Gastroesophageal sphincter (tissue), 4 donors: ENCODE results near the gene METAP1D. TPM values are rescaled to one million over a fixed set of nuclear protein-coding genes. Genes with fewer than 3 reads are reported as not detected.

Source experiments
- ATAC-seq: fragments of 150-250 bp; one replicate; pipeline ENCODE4 v1.9.1; 2016; ENCODE audit warnings: mild to moderate bottlenecking, moderate library complexity
- H3K27ac ChIP-seq, 4 donors: fragments of 200-600 bp; sonication (generic) in 3 of 4; 1 replicate in 3 of 4; 2 replicates in 1 of 4; pipeline ENCODE4 v1.5.1; 2016 to 2019
- H3K27me3 ChIP-seq: fragments of 200-600 bp; sonication (generic); one replicate; pipeline ENCODE4 v1.5.1; 2019
- H3K36me3 ChIP-seq, 2 donors: fragments of 200-600 bp; sonication (generic); one replicate each; pipeline ENCODE4 v1.5.1; 2019; ENCODE audit warnings: control low read depth in 1 of 2
- H3K4me1 ChIP-seq, 3 donors: fragments of 200-600 bp; sonication (generic); 1 replicate in 2 of 3; 2 replicates in 1 of 3; pipeline ENCODE4 v1.5.1; 2016 to 2019; ENCODE audit warnings: control low read depth in 2 of 3
- H3K4me3 ChIP-seq, 2 donors: fragments of 200-600 bp; sonication (generic); one replicate each; pipeline ENCODE4 v1.5.1; 2019; ENCODE audit warnings: mild to moderate bottlenecking in 1 of 2, moderate library complexity in 1 of 2
- H3K9me3 ChIP-seq, 3 donors: fragments of 200-600 bp; sonication (generic); one replicate each; pipeline ENCODE4 v1.5.1; 2017 to 2019; ENCODE audit warnings: control low read depth in 2 of 3
- EP300 ChIP-seq: sonication (generic); formaldehyde crosslinking; IDR thresholded peaks from one replicate; pipeline ENCODE4 v1.6.1; 2017; ENCODE audit warnings: antibody characterized with exemption, mild to moderate bottlenecking
- POLR2A ChIP-seq, 2 donors: fragments of 450-650 bp; IDR thresholded peaks; one replicate each; pipeline ENCODE4 v1.6.1; 2017; ENCODE audit warnings: antibody characterized with exemption in 2 of 2, mild to moderate bottlenecking in 2 of 2, moderate library complexity in 1 of 2
- POLR2AphosphoS5 ChIP-seq: sonication (generic); formaldehyde crosslinking; IDR thresholded peaks from one replicate; pipeline ENCODE4 v1.6.1; 2017; ENCODE audit warnings: antibody characterized with exemption
- WGBS, 2 donors: methylation state at CpG; one replicate each; pipeline ENCODE4 v1.1.5; 2018; ENCODE audit warnings: low coverage in 1 of 2; 5-methylcytosine and 5-hydroxymethylcytosine counted together
- total RNA-seq, 4 donors: library from RNA; depleted of rRNA; stranded (reverse); fragments of >200 nt; gene quantifications; one replicate each; pipeline ENCODE4 v1.1.0, GENCODE V29; 2016
- TF ChIP-seq, protein P1 (sequence below), 4 experiments: fragments of 200-600 bp in 2 of 4; fragments of 450-650 bp in 2 of 4; sonication (generic) in 1 of 4; IDR thresholded peaks; one replicate each; pipeline ENCODE4 v1.5.1; 2017 to 2019; ENCODE audit warnings: antibody characterized with exemption in 4 of 4, mild to moderate bottlenecking in 2 of 4, moderate library complexity in 2 of 4

The METAP1D gene
- 1 to 10 TPM; 1.8 to 9.2 (median 4.2) TPM for total RNA-seq

DNA sequence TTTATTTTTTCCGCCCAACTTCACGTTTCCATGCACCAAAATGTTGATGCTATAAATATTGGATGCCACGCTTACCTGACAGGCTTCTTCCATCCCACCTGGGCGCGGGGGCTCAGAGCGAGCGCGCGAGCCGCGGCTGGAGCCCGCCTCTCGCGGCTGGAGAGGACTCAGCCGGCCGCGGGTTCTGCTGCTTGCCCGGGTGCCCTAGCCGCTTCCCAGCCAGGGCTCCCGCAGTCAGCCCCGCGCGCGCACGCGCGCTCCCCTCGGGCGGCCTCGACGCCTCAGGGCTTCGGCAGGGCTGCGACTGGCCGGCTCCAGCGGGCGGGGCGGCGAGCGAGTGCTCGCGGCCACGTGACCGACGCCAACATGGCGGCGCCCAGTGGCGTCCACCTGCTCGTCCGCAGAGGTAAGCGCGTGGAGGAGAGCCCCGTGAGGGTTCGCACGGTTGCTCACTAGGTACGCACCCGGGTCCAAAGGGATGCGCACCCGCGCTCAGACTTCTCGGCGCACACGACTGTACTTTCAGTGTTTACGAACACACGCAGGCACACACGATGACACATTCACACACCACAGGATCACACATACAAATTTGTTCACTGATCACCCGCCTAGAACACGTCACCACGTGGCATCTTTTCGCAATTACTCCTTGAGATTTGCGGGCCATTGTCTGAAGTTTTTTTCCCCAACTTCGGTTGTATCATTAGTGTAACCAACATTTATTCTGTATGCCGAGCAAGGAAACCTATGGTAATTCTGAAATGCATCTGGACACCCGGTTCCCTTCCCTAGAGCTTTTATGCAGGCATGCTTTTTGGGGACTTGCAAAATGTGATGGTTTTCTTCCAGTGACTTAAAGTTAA lies at the start of gene METAP1D:
Gene METAP1D (plus strand): TSS at position 350 of the 866 bp plus-strand sequence. CDS start 17 bp downstream, at position 367.
- Histone ChIP-seq H3K27ac (peak within 1 kb of the TSS in 3 of 4 donors; percentile 67 to 74 (median 70)), H3K9me3 (no peaks in the 10 kb centered on the region), H3K4me1 (peaks cover 0 to 18% (median 13%) of the 10 kb centered on the region in 3 donors), H3K4me3 (peak within 1 kb of the TSS; percentile 74 to 79), H3K36me3 (no peaks in the 10 kb centered on the region), H3K27me3 (no peaks in the 10 kb centered on the region)
- ATAC-seq, result peak; percentile 98
- WGBS, 2 donors, result 0 to 1% methylated on average over 9 to 25 of the region's 73 CpGs
- TF ChIP-seq EP300 (no peak), POLR2AphosphoS5 (peak; percentile 73), POLR2A (IDR thresholded peaks at IDR 0.05) (peak; percentile 44 to 62)
- TF ChIP-seq, protein P1, sequence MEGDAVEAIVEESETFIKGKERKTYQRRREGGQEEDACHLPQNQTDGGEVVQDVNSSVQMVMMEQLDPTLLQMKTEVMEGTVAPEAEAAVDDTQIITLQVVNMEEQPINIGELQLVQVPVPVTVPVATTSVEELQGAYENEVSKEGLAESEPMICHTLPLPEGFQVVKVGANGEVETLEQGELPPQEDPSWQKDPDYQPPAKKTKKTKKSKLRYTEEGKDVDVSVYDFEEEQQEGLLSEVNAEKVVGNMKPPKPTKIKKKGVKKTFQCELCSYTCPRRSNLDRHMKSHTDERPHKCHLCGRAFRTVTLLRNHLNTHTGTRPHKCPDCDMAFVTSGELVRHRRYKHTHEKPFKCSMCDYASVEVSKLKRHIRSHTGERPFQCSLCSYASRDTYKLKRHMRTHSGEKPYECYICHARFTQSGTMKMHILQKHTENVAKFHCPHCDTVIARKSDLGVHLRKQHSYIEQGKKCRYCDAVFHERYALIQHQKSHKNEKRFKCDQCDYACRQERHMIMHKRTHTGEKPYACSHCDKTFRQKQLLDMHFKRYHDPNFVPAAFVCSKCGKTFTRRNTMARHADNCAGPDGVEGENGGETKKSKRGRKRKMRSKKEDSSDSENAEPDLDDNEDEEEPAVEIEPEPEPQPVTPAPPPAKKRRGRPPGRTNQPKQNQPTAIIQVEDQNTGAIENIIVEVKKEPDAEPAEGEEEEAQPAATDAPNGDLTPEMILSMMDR (IDR thresholded peaks at IDR 0.05), result peak in 3 of 4 experiments; percentile 3 to 19 (median 3)

DNA sequence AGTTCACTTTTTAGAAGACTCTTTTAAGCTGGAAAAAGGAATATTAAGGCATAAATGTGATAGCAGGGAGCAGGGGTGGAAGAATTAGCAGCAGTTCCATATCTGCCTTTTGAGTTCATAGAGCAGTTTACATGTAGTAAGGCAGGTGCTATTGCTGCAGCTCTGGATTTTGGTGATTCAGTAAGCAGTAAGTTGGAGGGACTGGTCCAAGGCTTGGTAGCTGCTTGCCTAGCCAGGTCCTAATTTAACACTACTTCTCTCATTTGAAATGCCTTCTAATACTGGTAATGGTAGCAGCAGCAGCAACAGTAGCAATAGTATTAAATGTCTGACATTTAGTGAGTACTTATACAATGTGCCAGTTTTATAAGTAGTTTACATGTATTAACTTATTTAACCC lies 47.5 kb upstream of the METAP1D start:
- H3K9me3 ChIP-seq, result no peaks in the 10 kb centered on the region
- ATAC-seq, result no peak
- peaks cover 0 to 7% (median 3%) of the 10 kb centered on the region in 3 donors for H3K4me1 ChIP-seq
- H3K27ac ChIP-seq, result no peak overlapping the region
- no peaks in the 10 kb centered on the region for H3K27me3 ChIP-seq
- peaks cover 0 to 46% of the 10 kb centered on the region in 2 donors for H3K36me3 ChIP-seq
- H3K4me3 ChIP-seq, result no peak overlapping the region
- TF ChIP-seq POLR2A (IDR thresholded peaks at IDR 0.05) (no peak), POLR2AphosphoS5 (no peak), EP300 (no peak)
- TF ChIP-seq, protein P1 (IDR thresholded peaks at IDR 0.05), result no peak

DNA sequence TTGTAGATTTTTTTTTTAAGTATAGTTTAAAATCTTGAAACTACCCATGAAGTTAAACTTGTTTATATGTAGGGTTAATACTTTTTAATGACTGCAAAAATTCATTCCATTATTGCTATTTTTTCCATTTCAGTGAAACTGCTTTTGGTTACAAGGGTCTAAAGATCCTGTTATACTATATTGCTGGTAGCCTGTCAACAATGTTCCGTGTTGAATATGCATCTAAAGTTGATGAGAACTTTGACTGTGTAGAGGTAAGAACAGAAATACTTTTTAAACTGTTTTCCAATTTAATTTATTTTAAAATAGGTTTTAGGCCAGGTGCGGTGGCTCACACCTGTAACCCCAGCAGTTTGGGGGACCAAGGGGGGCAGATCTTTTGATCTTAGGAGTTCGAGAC lies 47.0 kb upstream of the METAP1D start:
- WGBS, 2 donors, result 92 to 100% methylated on average over 2 to 3 of the region's 3 CpGs
- TF ChIP-seq POLR2AphosphoS5, result no peak
- H3K9me3 ChIP-seq, result no peaks in the 10 kb centered on the region
- peaks cover 0 to 42% of the 10 kb centered on the region in 2 donors for H3K36me3 ChIP-seq
- H3K4me1 ChIP-seq, result peaks cover 0 to 8% (median 3%) of the 10 kb centered on the region in 3 donors
- ATAC-seq, result no peak
- no peak overlapping the region for H3K4me3 ChIP-seq
- no peaks in the 10 kb centered on the region for H3K27me3 ChIP-seq
- H3K27ac ChIP-seq, result no peak overlapping the region

DNA sequence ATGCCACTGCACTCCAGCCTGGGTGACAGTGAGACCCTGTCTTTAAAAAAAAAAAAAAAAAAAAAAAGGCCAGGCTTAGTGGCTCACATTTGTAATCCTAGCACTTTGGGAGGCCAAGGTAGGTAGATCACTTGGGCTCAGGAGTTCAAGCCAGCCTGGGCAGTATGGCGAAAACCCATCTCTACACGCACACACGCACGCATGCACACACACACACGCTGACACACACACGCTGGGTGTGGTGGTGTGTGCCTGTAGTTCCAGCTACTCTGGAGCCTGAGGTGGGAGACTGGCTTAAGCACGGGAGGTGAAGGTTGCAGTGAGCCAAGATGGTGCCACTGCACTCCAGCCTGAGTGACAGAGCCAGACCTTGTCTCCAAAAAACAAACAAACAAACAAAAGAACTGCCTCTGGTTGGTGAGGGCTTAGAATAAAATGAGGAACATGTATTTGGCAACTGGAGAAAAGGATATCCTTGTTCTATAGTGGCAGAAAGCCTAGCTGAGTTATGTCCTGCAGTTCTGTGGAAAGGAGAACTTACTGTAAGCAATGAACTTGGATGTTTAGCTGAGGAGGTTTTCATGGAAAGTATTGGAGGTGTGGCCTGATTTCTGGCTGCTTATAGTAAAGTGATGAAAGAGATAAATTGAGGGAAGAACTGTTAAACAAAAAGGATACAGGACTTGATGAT lies 43.5 kb upstream of the METAP1D start:
- no peaks in the 10 kb centered on the region for H3K9me3 ChIP-seq
- H3K36me3 ChIP-seq, result peaks cover 0 to 32% of the 10 kb centered on the region in 2 donors
- peaks cover 3 to 40% (median 3%) of the 10 kb centered on the region in 3 donors for H3K4me1 ChIP-seq
- H3K27me3 ChIP-seq, result no peaks in the 10 kb centered on the region
- 82 to 100% methylated on average over 1 to 7 of the region's 7 CpGs for WGBS, 2 donors
- peak; percentile 67 for ATAC-seq
- no peak overlapping the region for H3K4me3 ChIP-seq
- no peak overlapping the region for H3K27ac ChIP-seq
- TF ChIP-seq POLR2AphosphoS5 (no peak), POLR2A (IDR thresholded peaks at IDR 0.05) (no peak), EP300 (no peak)
- TF ChIP-seq, protein P1 (IDR thresholded peaks at IDR 0.05), result no peak

DNA sequence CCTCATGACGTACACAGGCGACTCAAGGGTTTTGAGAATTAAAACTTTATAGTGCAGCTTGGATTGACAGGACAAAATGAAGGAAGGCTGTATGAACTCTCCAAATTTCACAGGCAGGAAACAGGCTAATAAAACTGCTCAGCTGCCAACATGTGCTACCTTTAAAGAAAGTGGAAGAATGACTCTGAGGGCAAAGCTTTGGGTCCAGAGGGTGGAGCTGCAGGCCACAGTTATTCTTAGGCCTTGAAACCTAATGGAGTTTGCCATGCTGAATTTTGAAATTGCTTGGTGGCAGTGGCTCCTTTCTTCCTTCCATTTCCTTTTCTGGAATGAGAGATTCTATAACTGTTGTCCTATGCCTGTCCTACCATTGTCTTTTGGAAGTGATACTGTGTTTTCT lies 42.7 kb upstream of the METAP1D start:
- 94 to 100% methylated on average over 2 of the region's 2 CpGs for WGBS, 2 donors
- Histone ChIP-seq H3K4me3 (no peak overlapping the region), H3K27me3 (no peaks in the 10 kb centered on the region), H3K36me3 (peaks cover 0 to 32% of the 10 kb centered on the region in 2 donors), H3K27ac (no peak overlapping the region), H3K4me1 (peaks cover 3 to 40% (median 3%) of the 10 kb centered on the region in 3 donors), H3K9me3 (no peaks in the 10 kb centered on the region)
- TF ChIP-seq EP300 (no peak), POLR2AphosphoS5 (no peak), POLR2A (IDR thresholded peaks at IDR 0.05) (no peak)
- TF ChIP-seq, protein P1 (IDR thresholded peaks at IDR 0.05), result no peak
- no peak for ATAC-seq
